K562 (cell line): ENCODE data around the gene SUCLG1. TPM values are rescaled to one million over a fixed set of nuclear protein-coding genes. Genes with fewer than 3 reads are reported as not detected.

ENCODE experiments used
- ATAC-seq: fragments of 200-7000 bp; cut with Tn5 transposase; 3 replicates; pipeline ENCODE4 v1.9.1; 2020; ENCODE audit warnings: moderate library complexity
- BruUV-seq: library from RNA; stranded (reverse); fragments of 400-500 nt; replicated peaks from 2 replicates; lab custom pipeline; 2021; lab: Mats Ljungman, UMichigan
- CTCF ChIA-PET: fragments of 300-600 bp; formaldehyde crosslinking; extraction: SDS; loops from one replicate; lab custom pipeline; 2021; ENCODE audit warnings: low intra/inter-chr PET ratio; lab: Yijun Ruan, JAX
- POLR2A ChIA-PET: fragments of 300-600, 350-650 bp; sonication (Branson Sonifier 250); formaldehyde crosslinking; extraction: SDS; loops from one replicate; lab custom pipeline; 2021; ENCODE audit warnings: antibody characterized with exemption, inconsistent platforms; lab: Yijun Ruan, JAX
- DNase-seq, 4 experiments: peaks; one replicate each; pipeline versions ENCODE4 v3.0.0 to v3.0.0-alpha.2; 2011 to 2018; ENCODE audit warnings: low spot score in 3 of 4, mixed read lengths in 3 of 4; ENCODE audit errors: extremely low read depth in 1 of 4
- FAIRE-seq: peaks from 2 replicates; lab custom pipeline; 2011; peaks lifted over from hg19 to GRCh38; lab: Jason Lieb, UNC
- H2AFZ ChIP-seq: 2 replicates; pipeline ENCODE4 v1.6.0; 2011; ENCODE audit warnings: low read depth, low read length, control low read depth, inconsistent platforms
- H3K27ac ChIP-seq: fragments of 200-600 bp; 3 replicates; pipeline ENCODE4 v1.8.0; 2011; ENCODE audit warnings: low read depth, mild to moderate bottlenecking, control low read depth, inconsistent platforms, low read length, moderate library complexity, mixed read lengths; ENCODE audit errors: extremely low read depth
- H3K27me3 ChIP-seq, 2 experiments: fragments of 300-600 bp in 1 of 2; 2 replicates in 1 of 2; 3 replicates in 1 of 2; pipeline versions ENCODE4 v1.6.0 to v1.8.0; 2011; ENCODE audit warnings: inconsistent platforms in 2 of 2, low read length in 2 of 2, mild to moderate bottlenecking in 1 of 2, mixed read lengths in 1 of 2, moderate library complexity in 1 of 2; ENCODE audit not compliant: control insufficient read depth in 2 of 2, insufficient read depth in 2 of 2
- H3K36me3 ChIP-seq: fragments of 300-600 bp; 3 replicates; pipeline ENCODE4 v1.8.0; 2011; ENCODE audit warnings: mild to moderate bottlenecking, low read length, inconsistent platforms; ENCODE audit not compliant: control insufficient read depth, insufficient read depth
- H3K4me1 ChIP-seq, 2 experiments: fragments of 200-600 bp in 1 of 2; replicated peaks in 1 of 2; 2 replicates in 1 of 2; 3 replicates in 1 of 2; pipeline versions ENCODE4 v1.5.1 to v1.8.0; 2011; ENCODE audit warnings: inconsistent platforms in 2 of 2, low read length in 2 of 2, mild to moderate bottlenecking in 1 of 2, mixed read lengths in 1 of 2, moderate library complexity in 1 of 2; ENCODE audit not compliant: control insufficient read depth in 2 of 2, insufficient read depth in 2 of 2
- H3K4me2 ChIP-seq: 2 replicates; pipeline ENCODE4 v1.6.1; 2011; ENCODE audit warnings: low read length, control low read depth, inconsistent platforms, mixed read lengths; ENCODE audit not compliant: insufficient read depth
- H3K4me3 ChIP-seq: fragments of 200-600 bp; sonication (generic), shearing (Covaris generic); 2 replicates; pipeline ENCODE4 v1.5.1; 2016; ENCODE audit warnings: control low read depth, inconsistent platforms
- H3K79me2 ChIP-seq: fragments of 200-600 bp; 3 replicates; pipeline ENCODE4 v1.8.0; 2011; ENCODE audit warnings: low read length, inconsistent platforms; ENCODE audit not compliant: control insufficient read depth, insufficient read depth
- H3K9ac ChIP-seq, 2 experiments: 2 replicates each; pipeline versions ENCODE4 v1.6.0 to v1.6.1; 2011; ENCODE audit warnings: low read depth in 2 of 2, low read length in 2 of 2, control low read depth in 1 of 2, inconsistent platforms in 1 of 2, mild to moderate bottlenecking in 1 of 2, mixed read lengths in 1 of 2; ENCODE audit not compliant: insufficient read depth in 1 of 2
- H3K9me1 ChIP-seq: one replicate; pipeline ENCODE4 v1.6.0; 2011; ENCODE audit warnings: inconsistent platforms, mild to moderate bottlenecking, low read length, moderate library complexity; ENCODE audit not compliant: control insufficient read depth, insufficient read depth
- H3K9me3 ChIP-seq: replicated peaks from 2 replicates; pipeline ENCODE4 v1.5.1; 2011; ENCODE audit warnings: low read depth, low read length, inconsistent platforms; ENCODE audit not compliant: control insufficient read depth, insufficient read depth
- H4K20me1 ChIP-seq: replicated peaks from 2 replicates; pipeline ENCODE4 v1.6.1; 2011; ENCODE audit warnings: low read length, inconsistent platforms, mixed read lengths; ENCODE audit not compliant: control insufficient read depth, insufficient read depth
- CC2D1A ChIP-seq: fragments of 450-650 bp; IDR thresholded peaks from 2 replicates; pipeline ENCODE4 v1.6.1; 2017; ENCODE audit warnings: mild to moderate bottlenecking
- CCNT2 ChIP-seq: IDR thresholded peaks from 2 replicates; pipeline ENCODE4 v1.6.1; 2011; ENCODE audit warnings: borderline replicate concordance, low read depth, mild to moderate bottlenecking, moderate library complexity, mixed read lengths, low read length; ENCODE audit not compliant: insufficient read length; ENCODE audit errors: extremely low read depth
- EHMT2 ChIP-seq: fragments of 450-650 bp; IDR thresholded peaks from 2 replicates; pipeline ENCODE4 v1.6.1; 2018; ENCODE audit warnings: antibody characterized with exemption
- ELF4 ChIP-seq: fragments of 450-650 bp; formaldehyde crosslinking; IDR thresholded peaks from 2 replicates; pipeline ENCODE4 v1.4.0; 2022; ENCODE audit warnings: missing genetic modification characterization
- ERF ChIP-seq: fragments of 450-650 bp; formaldehyde crosslinking; IDR thresholded peaks from 2 replicates; pipeline ENCODE4 v1.4.0; 2020; ENCODE audit warnings: mild to moderate bottlenecking, mixed read lengths
- KAT2B ChIP-seq: IDR thresholded peaks from one replicate; pipeline ENCODE4 v1.6.1; 2012; ENCODE audit warnings: low read depth, mild to moderate bottlenecking, control low read depth, inconsistent platforms, low read length, moderate library complexity
- MED1 ChIP-seq: sonication (generic); formaldehyde crosslinking; IDR thresholded peaks from 2 replicates; pipeline ENCODE4 v1.8.1; 2023; ENCODE audit warnings: missing genetic modification reagents, borderline replicate concordance
- PPARD ChIP-seq: fragments of 250-450 bp; sonication (Bioruptor Pico); IDR thresholded peaks from 2 replicates; pipeline ENCODE4 v1.8.0; 2022; ENCODE audit warnings: inconsistent platforms, mild to moderate bottlenecking, moderate library complexity
- SMARCA5 ChIP-seq: fragments of 450-650 bp; IDR thresholded peaks from 2 replicates; pipeline ENCODE4 v1.6.1; 2016
- TOE1 ChIP-seq, 2 experiments: fragments of 450-650 bp in 1 of 2; sonication (generic) in 1 of 2; formaldehyde crosslinking in 1 of 2; IDR thresholded peaks; 2 replicates each; pipeline versions ENCODE4 v1.7.1 to v1.8.0; 2016 to 2022; ENCODE audit warnings: borderline replicate concordance in 2 of 2, mild to moderate bottlenecking in 2 of 2, antibody characterized with exemption in 1 of 2, inconsistent platforms in 1 of 2, low read depth in 1 of 2, missing genetic modification reagents in 1 of 2, moderate library complexity in 1 of 2
- ZBTB1 ChIP-seq: sonication (generic); formaldehyde crosslinking; IDR thresholded peaks from 2 replicates; pipeline ENCODE4 v1.8.1; 2023; ENCODE audit warnings: missing genetic modification reagents, low read depth, mild to moderate bottlenecking, borderline replicate concordance
- ZNF143 ChIP-seq: sonication (generic); formaldehyde crosslinking; IDR thresholded peaks from 2 replicates; pipeline ENCODE4 v1.9.0; 2022; ENCODE audit warnings: mild to moderate bottlenecking, missing genetic modification reagents
- ZNF551 ChIP-seq: fragments of 250-450 bp; sonication (Bioruptor Pico); IDR thresholded peaks from 2 replicates; pipeline ENCODE4 v1.5.0; 2021; ENCODE audit warnings: mild to moderate bottlenecking, moderate library complexity
- ZNF79 ChIP-seq: fragments of 250-450 bp; sonication (Bioruptor Pico); IDR thresholded peaks from 2 replicates; pipeline ENCODE4 v1.4.0; 2020; ENCODE audit warnings: low read depth, mild to moderate bottlenecking, moderate library complexity
- WGBS: fragments of 100-300 bp; shearing (Covaris generic); methylation state at CpG from one replicate; pipeline ENCODE4 v1.1.6; 2016; ENCODE audit warnings: low coverage, mixed read lengths; ENCODE audit not compliant: insufficient coverage; ENCODE audit errors: missing lambda C conversion rate; 5-methylcytosine and 5-hydroxymethylcytosine counted together
- in situ Hi-C: fragments of 300-500 bp; cut with MboI; formaldehyde crosslinking; loops from 4 replicates; pipeline ENCODE4 v1.15.0; 2018; ENCODE audit warnings: inconsistent platforms, mixed read lengths
- intact Hi-C: fragments of 100-400 bp; cut with micrococcal nuclease; formaldehyde crosslinking; loops from 2 replicates; pipeline ENCODE4 v1.14.2; 2022
- polyA plus RNA-seq, 8 experiments: library from polyadenylated mRNA; depleted of rRNA in 4 of 8; stranded (reverse) in 5 of 8; unstranded in 3 of 8; fragments of >200 nt; fragmentation: Nextera tagmentation in 2 of 8; fragmentation: Illumina TruSeq in 1 of 8; extraction: Ambion mirVana in 2 of 8; extraction: Trizol in 1 of 8; gene quantifications; 2 replicates each; pipeline versions ENCODE4 v1.2.1 to v1.2.3, GENCODE V29; 2011 to 2014; ENCODE audit warnings: inconsistent platforms in 1 of 8, missing spikeins in 1 of 8
- total RNA-seq, 7 experiments: library from RNA; depleted of rRNA in 6 of 7; stranded (reverse); fragments of >200 nt in 6 of 7; fragmentation: Illumina TruSeq in 2 of 7; extraction: Trizol in 2 of 7; gene quantifications; 2 replicates each; pipeline versions ENCODE4 v1.2.1 to v1.2.3, GENCODE V29; 2011 to 2021; ENCODE audit warnings: low replicate concordance in 1 of 7

Gene SUCLG1
- total and polyA plus RNA-seq, 9 of the 15 experiments (the other 6 are each of a cell fraction or from before 2014, with no cell fraction given) = 90.5 to 325 (median 115) TPM

- WGBS = 86% methylated on average over 1 of the region's 1 CpG
- POLR2A ChIA-PET = interaction anchor here (1.0 kb wide), 1 partner anchor 9 kb away, joined by 3 read pairs; no protein-coding TSS in a partner anchor
Measured at GRCh38 chr2:84441505-84441904, 17.6 kb downstream of the SUCLG1 start.

DNA sequence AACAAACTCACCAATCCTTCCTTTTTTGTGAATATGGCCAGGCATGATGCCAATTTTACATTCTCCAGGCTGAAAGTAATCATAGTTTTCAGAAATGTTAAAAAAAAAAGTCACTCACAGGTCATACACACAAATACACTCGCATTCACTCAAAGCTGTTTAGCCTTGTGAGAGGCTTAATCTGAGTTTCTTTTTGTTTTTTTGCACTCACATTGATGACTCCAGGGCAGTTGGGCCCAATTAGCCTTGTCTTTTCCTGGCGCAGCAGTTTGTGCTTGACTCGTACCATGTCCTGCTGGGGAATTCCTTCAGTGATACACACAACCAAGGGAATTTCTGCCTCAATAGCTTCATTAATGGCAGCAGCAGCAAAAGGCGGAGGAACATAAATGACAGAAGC, 18.0 kb downstream of the SUCLG1 start:
- H3K4me3 ChIP-seq = no peak overlapping the region
- peaks cover 7% of the 10 kb centered on the region for H3K79me2 ChIP-seq
- H3K9me3 ChIP-seq = no peaks in the 10 kb centered on the region
- intact Hi-C loops (no loop called here), in situ Hi-C loops (no loop called here)
- H3K27me3 ChIP-seq = no peaks in the 10 kb centered on the region
- ATAC-seq = no peak
- DNase-seq = no peak
- TF ChIP-seq MED1 (CRISPR knock-in tag) (no peak), ELF4 (no peak), PPARD (CRISPR knock-in tag) (no peak), ZNF551 (CRISPR knock-in tag) (no peak), ZNF79 (CRISPR knock-in tag) (no peak), EHMT2 (no peak), SMARCA5 (no peak)
- ChIA-PET CTCF (no interaction called here), POLR2A (no interaction called here)
- no peak overlapping the region for H2AFZ ChIP-seq
- FAIRE-seq = no peak
- no peak overlapping the region for H3K4me2 ChIP-seq
- no peak overlapping the region for H3K27ac ChIP-seq
- peaks cover 3% of the 10 kb centered on the region; the same call in 1 of the 2 replicates for H4K20me1 ChIP-seq
- H3K9ac ChIP-seq = no peak overlapping the region
- BruUV-seq = no TSS peak
- no peaks in the 10 kb centered on the region for H3K4me1 ChIP-seq
- H3K9me1 ChIP-seq = peaks cover 2% of the 10 kb centered on the region
- WGBS = 98% methylated on average over 4 of the region's 4 CpGs
- H3K36me3 ChIP-seq = peaks cover 85% of the 10 kb centered on the region

More at GRCh38 chr2:84441505-84441904, 17.6 kb downstream of the SUCLG1 start:
- BruUV-seq = no TSS peak
- ATAC-seq (no peak), DNase-seq (no peak), FAIRE-seq (no peak)
- CTCF ChIA-PET = interaction anchor here (0.7 kb wide), 1 partner anchor 354 kb away, joined by 4 read pairs; no protein-coding TSS in a partner anchor
- Histone ChIP-seq H3K9ac (no peak overlapping the region), H3K4me1 (no peaks in the 10 kb centered on the region), H3K36me3 (peaks cover 85% of the 10 kb centered on the region), H3K79me2 (peaks cover 7% of the 10 kb centered on the region), H3K27me3 (no peaks in the 10 kb centered on the region), H3K4me2 (no peak overlapping the region), H2AFZ (no peak overlapping the region), H3K4me3 (no peak overlapping the region), H3K27ac (no peak overlapping the region), H4K20me1 (peaks cover 3% of the 10 kb centered on the region; the same call in 1 of the 2 replicates), H3K9me3 (no peaks in the 10 kb centered on the region), H3K9me1 (peaks cover 2% of the 10 kb centered on the region)
- intact Hi-C loops (no loop called here), in situ Hi-C loops (no loop called here)
- TF ChIP-seq CCNT2 = no peak
- no peak for TF ChIP-seq ZNF143
- no peak for TF ChIP-seq ERF (CRISPR knock-in tag)
- TF ChIP-seq TOE1 (IDR thresholded peaks at IDR 0.05; ENCODE audit: borderline replicate concordance) = no peak
- TF ChIP-seq TOE1 (CRISPR knock-in tag; IDR thresholded peaks at IDR 0.05; ENCODE audit: borderline replicate concordance, low read depth) = no peak
- no peak for TF ChIP-seq ZBTB1
- TF ChIP-seq CC2D1A = no peak
- TF ChIP-seq KAT2B = no peak
